H1 (cell line): ENCODE data around the gene MAGI1. TPM values are rescaled to one million over a fixed set of nuclear protein-coding genes. Genes with fewer than 3 reads are reported as not detected.

Experiments
- CTCF ChIA-PET: fragments of 300-600 bp; sonication (Branson Sonifier 250); formaldehyde crosslinking; loops from one replicate; lab custom pipeline; 2021; ENCODE audit not compliant: partially characterized antibody; lab: Charles Lee
- POLR2A ChIA-PET: fragments of 300-600 bp; sonication (Branson Sonifier 250); formaldehyde crosslinking; loops from one replicate; lab custom pipeline; 2021; ENCODE audit warnings: inconsistent platforms; ENCODE audit not compliant: partially characterized antibody; lab: Charles Lee
- DNase-seq, 2 experiments: peaks; one replicate each; pipeline versions ENCODE4 v3.0.0 to v3.0.0-alpha.2; 2010 to 2022; ENCODE audit warnings: low spot score in 2 of 2, low read depth in 1 of 2, mixed read lengths in 1 of 2
- FAIRE-seq: peaks from 2 replicates; lab custom pipeline; 2011; peaks lifted over from hg19 to GRCh38; lab: Jason Lieb, UNC
- H2AFZ ChIP-seq: 2 replicates; pipeline ENCODE4 v1.8.1; 2012; ENCODE audit warnings: low read length, inconsistent platforms
- H2AK5ac ChIP-seq: 2 replicates; pipeline ENCODE4 v1.6.1; 2013; ENCODE audit warnings: low read depth, low read length
- H2BK120ac ChIP-seq: replicated peaks from 2 replicates; pipeline ENCODE3; 2013; ENCODE audit warnings: low read depth, low read length, inconsistent platforms
- H2BK12ac ChIP-seq: 2 replicates; pipeline ENCODE4 v1.6.1; 2013; ENCODE audit warnings: low read depth, low read length
- H2BK15ac ChIP-seq: 2 replicates; pipeline ENCODE4 v1.6.1; 2013; ENCODE audit warnings: low read length
- H2BK20ac ChIP-seq: 2 replicates; pipeline ENCODE4 v1.6.1; 2013; ENCODE audit warnings: low read length
- H2BK5ac ChIP-seq: 2 replicates; pipeline ENCODE4 v1.6.1; 2013; ENCODE audit warnings: low read depth, low read length
- H3K14ac ChIP-seq: 2 replicates; pipeline ENCODE4 v1.6.1; 2013; ENCODE audit warnings: inconsistent platforms; ENCODE audit not compliant: insufficient read length
- H3K18ac ChIP-seq: 2 replicates; pipeline ENCODE4 v1.6.1; 2013; ENCODE audit warnings: low read length; ENCODE audit errors: extremely low read depth
- H3K23ac ChIP-seq: 2 replicates; pipeline ENCODE4 v1.6.1; 2013; ENCODE audit warnings: inconsistent platforms; ENCODE audit not compliant: insufficient read length
- H3K23me2 ChIP-seq: 2 replicates; pipeline ENCODE4 v1.6.1; 2013; ENCODE audit warnings: low read depth, low read length
- H3K27ac ChIP-seq: 2 replicates; pipeline ENCODE4 v1.6.1; 2011; ENCODE audit warnings: low read depth, low read length, inconsistent platforms
- H3K27me3 ChIP-seq, 4 experiments: replicated peaks in 1 of 4; 1 replicate in 1 of 4; 2 replicates in 3 of 4; pipeline versions ENCODE4 v1.6.1 to v1.8.1; 2011 to 2013; ENCODE audit warnings: low read length in 3 of 4, mild to moderate bottlenecking in 3 of 4, inconsistent platforms in 2 of 4, mixed read lengths in 2 of 4, moderate library complexity in 1 of 4; ENCODE audit not compliant: control insufficient read depth in 3 of 4, insufficient read depth in 3 of 4; ENCODE audit errors: extremely low read depth in 1 of 4
- H3K36me3 ChIP-seq, 4 experiments: 2 replicates each; pipeline versions ENCODE4 v1.6.1 to v1.8.1; 2011 to 2013; ENCODE audit warnings: mild to moderate bottlenecking in 4 of 4, low read length in 3 of 4, moderate library complexity in 2 of 4, control low read depth in 1 of 4, inconsistent platforms in 1 of 4; ENCODE audit not compliant: insufficient read depth in 4 of 4, control insufficient read depth in 2 of 4
- H3K4ac ChIP-seq: replicated peaks from 2 replicates; pipeline ENCODE3; 2013; ENCODE audit warnings: low read length, low read depth, mixed read lengths, inconsistent platforms; ENCODE audit not compliant: insufficient read length
- H3K4me1 ChIP-seq, 4 experiments: replicated peaks in 1 of 4; 1 replicate in 1 of 4; 2 replicates in 3 of 4; pipeline versions ENCODE4 v1.6.1 to v1.8.1; 2011 to 2013; ENCODE audit warnings: low read length in 3 of 4, inconsistent platforms in 2 of 4, mixed read lengths in 1 of 4; ENCODE audit not compliant: insufficient read depth in 4 of 4, control insufficient read depth in 3 of 4
- H3K4me2 ChIP-seq, 2 experiments: 2 replicates each; pipeline versions ENCODE4 v1.6.1 to v1.8.1; 2011 to 2013; ENCODE audit warnings: low read depth in 2 of 2, low read length in 2 of 2, control low read depth in 1 of 2, inconsistent platforms in 1 of 2, mild to moderate bottlenecking in 1 of 2; ENCODE audit not compliant: insufficient read depth in 1 of 2
- H3K4me3 ChIP-seq, 4 experiments: fragments of 200-600, 300-600 bp in 1 of 4; sonication (generic), shearing (Covaris generic), sonication (Bioruptor Twin) in 1 of 4; 2 replicates each; pipeline versions ENCODE4 v1.5.1 to v1.8.1; 2011 to 2016; ENCODE audit warnings: low read length in 4 of 4, low read depth in 3 of 4, control low read depth in 2 of 4, inconsistent platforms in 2 of 4, mild to moderate bottlenecking in 2 of 4, mixed read lengths in 1 of 4, moderate library complexity in 1 of 4; ENCODE audit not compliant: insufficient read depth in 2 of 4; ENCODE audit errors: extremely low read depth in 1 of 4
- H3K56ac ChIP-seq: replicated peaks from 2 replicates; pipeline ENCODE3; 2013; ENCODE audit warnings: low read depth, mild to moderate bottlenecking, mixed read lengths, low read length, inconsistent platforms; ENCODE audit not compliant: insufficient read length
- H3K79me1 ChIP-seq: 2 replicates; pipeline ENCODE4 v1.6.1; 2013; ENCODE audit warnings: low read depth, low read length, control low read depth
- H3K79me2 ChIP-seq, 2 experiments: 2 replicates each; pipeline versions ENCODE4 v1.6.1 to v1.8.1; 2012 to 2013; ENCODE audit warnings: low read length in 2 of 2, mild to moderate bottlenecking in 2 of 2, inconsistent platforms in 1 of 2; ENCODE audit not compliant: insufficient read depth in 2 of 2, control insufficient read depth in 1 of 2
- H3K9ac ChIP-seq, 4 experiments: replicated peaks in 1 of 4; 1 replicate in 1 of 4; 2 replicates in 3 of 4; pipeline versions ENCODE4 v1.6.1 to v1.8.1; 2011 to 2013; ENCODE audit warnings: low read depth in 3 of 4, low read length in 3 of 4, control low read depth in 2 of 4, mild to moderate bottlenecking in 2 of 4, moderate library complexity in 2 of 4, inconsistent platforms in 1 of 4; ENCODE audit errors: extremely low read depth in 1 of 4
- H3K9me3 ChIP-seq, 2 experiments: 2 replicates each; pipeline versions ENCODE4 v1.6.1 to v1.8.1; 2012 to 2013; ENCODE audit warnings: mild to moderate bottlenecking in 2 of 2, moderate library complexity in 2 of 2, control low read depth in 1 of 2, inconsistent platforms in 1 of 2, low read depth in 1 of 2, low read length in 1 of 2, mixed read lengths in 1 of 2; ENCODE audit not compliant: insufficient read depth in 2 of 2
- H4K20me1 ChIP-seq, 2 experiments: replicated peaks in 1 of 2; 2 replicates each; pipeline versions ENCODE3 to v1.8.1; 2011 to 2013; ENCODE audit warnings: inconsistent platforms in 2 of 2, low read length in 2 of 2, mild to moderate bottlenecking in 1 of 2; ENCODE audit not compliant: insufficient read depth in 2 of 2, control insufficient read depth in 1 of 2
- H4K5ac ChIP-seq: 2 replicates; pipeline ENCODE4 v1.6.1; 2013; ENCODE audit warnings: low read length, low read depth, mixed read lengths, inconsistent platforms; ENCODE audit not compliant: insufficient read length
- H4K8ac ChIP-seq: 2 replicates; pipeline ENCODE4 v1.8.0; 2013; ENCODE audit warnings: mild to moderate bottlenecking, moderate library complexity, low read length, inconsistent platforms; ENCODE audit not compliant: insufficient read depth; ENCODE audit errors: extremely low read depth
- H4K91ac ChIP-seq: replicated peaks from 2 replicates; pipeline ENCODE3; 2013; ENCODE audit warnings: low read length, mixed read lengths, inconsistent platforms; ENCODE audit not compliant: insufficient read length
- ASH2L ChIP-seq: fragments of 200-600, 300-600 bp; sonication (generic); IDR thresholded peaks from one replicate; pipeline ENCODE4 v1.7.1; 2017; ENCODE audit warnings: low read length
- CBX5 ChIP-seq: fragments of 300-800, 300-1000 bp; sonication (generic); IDR thresholded peaks from 2 replicates; pipeline ENCODE4 v1.7.1; 2016; ENCODE audit warnings: antibody characterized with exemption, low read length, low read depth
- CBX8 ChIP-seq: fragments of 300-800, 300-1000 bp; sonication (generic); IDR thresholded peaks from 2 replicates; pipeline ENCODE4 v1.7.1; 2016; ENCODE audit warnings: low read depth, low read length, borderline replicate concordance
- CHD1 ChIP-seq: IDR thresholded peaks from 2 replicates; pipeline ENCODE4 v1.6.1; 2012; ENCODE audit warnings: low read depth, low read length, improper control_type of control experiment
- EGR1 ChIP-seq: IDR thresholded peaks from 2 replicates; pipeline ENCODE4 v1.6.1; 2011; ENCODE audit warnings: low read depth, low read length, borderline replicate concordance
- EP300 ChIP-seq, 2 experiments: IDR thresholded peaks; 1 replicate in 1 of 2; 2 replicates in 1 of 2; pipeline ENCODE4 v1.6.1; 2011 to 2012; ENCODE audit warnings: low read depth in 2 of 2, low read length in 2 of 2, mild to moderate bottlenecking in 2 of 2, borderline replicate concordance in 1 of 2, inconsistent platforms in 1 of 2, moderate library complexity in 1 of 2
- NANOG ChIP-seq: IDR thresholded peaks from 2 replicates; pipeline ENCODE4 v1.6.1; 2011; ENCODE audit warnings: low read length, low read depth, mild to moderate bottlenecking, inconsistent platforms; ENCODE audit not compliant: insufficient read depth, poor library complexity, severe bottlenecking
- PHF8 ChIP-seq: fragments of 200-600 bp; sonication (generic); conservative IDR thresholded peaks from 2 replicates; pipeline ENCODE4 v1.7.1; 2012; ENCODE audit warnings: low read depth, mild to moderate bottlenecking, inconsistent platforms, low read length, moderate library complexity
- RAD21 ChIP-seq, 2 experiments: IDR thresholded peaks in 1 of 2; conservative IDR thresholded peaks in 1 of 2; 2 replicates each; pipeline ENCODE4 v1.6.1; 2011; ENCODE audit warnings: low read depth in 2 of 2, low read length in 2 of 2, improper control_type of control experiment in 1 of 2, inconsistent platforms in 1 of 2, mild to moderate bottlenecking in 1 of 2, moderate library complexity in 1 of 2
- SIX5 ChIP-seq: IDR thresholded peaks from 2 replicates; pipeline ENCODE4 v1.6.1; 2011; ENCODE audit warnings: mild to moderate bottlenecking, low read depth, low read length
- WGBS, 2 experiments: shearing (Covaris generic) in 1 of 2; methylation state at CpG; one replicate each; pipeline versions ENCODE4 v1.1.6 to v1.1.7; 2013 to 2015; ENCODE audit warnings: low lambda C conversion rate in 2 of 2, mixed read lengths in 2 of 2, inconsistent platforms in 1 of 2, low coverage in 1 of 2, missing lambda C conversion rate in 1 of 2; ENCODE audit not compliant: insufficient replicate concordance in 2 of 2, insufficient coverage in 1 of 2, insufficient read length in 1 of 2; ENCODE audit errors: extremely low coverage in 1 of 2, missing lambda C conversion rate in 1 of 2; 5-methylcytosine and 5-hydroxymethylcytosine counted together
- polyA plus RNA-seq, 7 experiments: library from polyadenylated mRNA; depleted of rRNA in 3 of 7; stranded (reverse) in 5 of 7; unstranded in 2 of 7; fragments of >200 nt in 5 of 7; fragments of 200-250 nt in 2 of 7; gene quantifications; 1 replicate in 5 of 7; 2 replicates in 1 of 7; 4 replicates in 1 of 7; pipeline versions ENCODE4 v1.2.1 to v1.2.3, GENCODE V29; 2011 to 2013; ENCODE audit warnings: missing spikeins in 2 of 7, mixed read lengths in 2 of 7
- total RNA-seq: library from RNA; stranded (reverse); fragmentation: NEBNext Ultra II Directional; extraction: Animal tissue kit (Norgen Biotek cat#: 25700); gene quantifications from 2 replicates; pipeline ENCODE4 v1.2.1, GENCODE V29; 2021

MAGI1 gene
- total and polyA plus RNA-seq, 2 of the 8 experiments (the other 6 are each of a cell fraction or from before 2014, with no cell fraction given) = 19.8 to 78.0 TPM

DNA sequence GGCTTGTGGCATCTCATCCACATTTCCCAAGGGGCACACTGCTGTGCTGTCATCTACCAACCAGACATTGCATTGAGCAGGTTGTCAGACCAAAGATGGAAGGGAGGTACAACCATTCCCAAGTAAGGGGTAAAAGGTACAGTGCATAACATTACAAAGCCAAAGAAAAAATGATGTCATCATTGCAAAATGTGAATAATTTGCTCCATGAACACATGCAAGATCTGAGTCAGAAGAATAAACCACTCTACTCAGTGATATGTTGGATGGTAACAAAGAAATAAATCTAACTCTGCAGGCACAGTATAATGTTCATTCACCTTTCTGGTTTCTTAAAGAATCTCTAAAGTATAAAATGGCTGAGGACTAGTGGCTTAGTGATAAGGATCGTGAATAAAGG is 202.7 kb downstream of the MAGI1 start:
- no peak for FAIRE-seq
- CTCF ChIA-PET = interaction anchor here (1.5 kb wide), 1 partner anchor 113 kb away, joined by 5 read pairs; no protein-coding TSS in a partner anchor
- TF ChIP-seq NANOG = no peak
- no peak for TF ChIP-seq EP300 (IDR thresholded peaks at IDR 0.05; ENCODE audit: borderline replicate concordance in 1 of 2, low read depth in 2 of 2, low read length in 2 of 2)
- no peak for TF ChIP-seq PHF8
- TF ChIP-seq CBX5 = no peak
- no peak for TF ChIP-seq CHD1
- TF ChIP-seq SIX5 = no peak
- no peak for TF ChIP-seq ASH2L
- no peak for TF ChIP-seq CBX8
- TF ChIP-seq EGR1 = no peak
- no peak for TF ChIP-seq RAD21 (IDR thresholded peaks at IDR 0.05 in 1 of 2, conservative IDR thresholded peaks at IDR 0.05 in 1 of 2; ENCODE audit: low read depth in 2 of 2, low read length in 2 of 2)

More for the DNA sequence above, 202.7 kb downstream of the MAGI1 start:
- H3K14ac ChIP-seq = no peak overlapping the region
- peaks cover 0 to 19% of the 10 kb centered on the region in 2 experiments; a peak in 2 of 4 replicates for H3K79me2 ChIP-seq
- no peak for DNase-seq
- H3K4ac ChIP-seq = no peak overlapping the region
- H3K56ac ChIP-seq = no peak overlapping the region
- H2BK15ac ChIP-seq = no peak overlapping the region
- H3K27me3 ChIP-seq = no peaks in the 10 kb centered on the region
- POLR2A ChIA-PET = no interaction called here
- H2BK20ac ChIP-seq = no peak overlapping the region
- H4K91ac ChIP-seq = no peak overlapping the region
- no peak overlapping the region for H2AFZ ChIP-seq
- H4K5ac ChIP-seq = no peak overlapping the region
- no peak overlapping the region for H3K4me3 ChIP-seq
- peaks cover 0 to 2% (median 0%) of the 10 kb centered on the region in 4 experiments; a peak in 1 of 7 replicates for H3K4me1 ChIP-seq
- no peak overlapping the region for H4K8ac ChIP-seq
- H3K27ac ChIP-seq = no peak overlapping the region
- H2BK120ac ChIP-seq = no peak overlapping the region
- no peak overlapping the region for H3K9ac ChIP-seq
- no peak overlapping the region for H2BK12ac ChIP-seq
- H2BK5ac ChIP-seq = no peak overlapping the region
- H3K23me2 ChIP-seq = no peaks in the 10 kb centered on the region
- no peaks in the 10 kb centered on the region for H3K79me1 ChIP-seq
- H3K18ac ChIP-seq = no peak overlapping the region
- no peaks in the 10 kb centered on the region for H3K36me3 ChIP-seq
- 83% methylated on average over 1 of the region's 1 CpG; no CpG with 5 or more reads in 1 of the 2 experiments for WGBS, 2 experiments
- H2AK5ac ChIP-seq = no peak overlapping the region
- H4K20me1 ChIP-seq = no peaks in the 10 kb centered on the region
- H3K23ac ChIP-seq = no peak overlapping the region
- no peaks in the 10 kb centered on the region for H3K9me3 ChIP-seq
- H3K4me2 ChIP-seq = no peak overlapping the region
